Eye (tissue), 1 donor: Measurements from ENCODE around the gene CCDC88B.
A peak's percentile ranks its signal among the peaks of the same experiment; 100 is the strongest.

Experiments used
- DNase-seq: peaks from one replicate; pipeline ENCODE4 v3.0.0-alpha.2; 2015

Gene CCDC88B, protein sequence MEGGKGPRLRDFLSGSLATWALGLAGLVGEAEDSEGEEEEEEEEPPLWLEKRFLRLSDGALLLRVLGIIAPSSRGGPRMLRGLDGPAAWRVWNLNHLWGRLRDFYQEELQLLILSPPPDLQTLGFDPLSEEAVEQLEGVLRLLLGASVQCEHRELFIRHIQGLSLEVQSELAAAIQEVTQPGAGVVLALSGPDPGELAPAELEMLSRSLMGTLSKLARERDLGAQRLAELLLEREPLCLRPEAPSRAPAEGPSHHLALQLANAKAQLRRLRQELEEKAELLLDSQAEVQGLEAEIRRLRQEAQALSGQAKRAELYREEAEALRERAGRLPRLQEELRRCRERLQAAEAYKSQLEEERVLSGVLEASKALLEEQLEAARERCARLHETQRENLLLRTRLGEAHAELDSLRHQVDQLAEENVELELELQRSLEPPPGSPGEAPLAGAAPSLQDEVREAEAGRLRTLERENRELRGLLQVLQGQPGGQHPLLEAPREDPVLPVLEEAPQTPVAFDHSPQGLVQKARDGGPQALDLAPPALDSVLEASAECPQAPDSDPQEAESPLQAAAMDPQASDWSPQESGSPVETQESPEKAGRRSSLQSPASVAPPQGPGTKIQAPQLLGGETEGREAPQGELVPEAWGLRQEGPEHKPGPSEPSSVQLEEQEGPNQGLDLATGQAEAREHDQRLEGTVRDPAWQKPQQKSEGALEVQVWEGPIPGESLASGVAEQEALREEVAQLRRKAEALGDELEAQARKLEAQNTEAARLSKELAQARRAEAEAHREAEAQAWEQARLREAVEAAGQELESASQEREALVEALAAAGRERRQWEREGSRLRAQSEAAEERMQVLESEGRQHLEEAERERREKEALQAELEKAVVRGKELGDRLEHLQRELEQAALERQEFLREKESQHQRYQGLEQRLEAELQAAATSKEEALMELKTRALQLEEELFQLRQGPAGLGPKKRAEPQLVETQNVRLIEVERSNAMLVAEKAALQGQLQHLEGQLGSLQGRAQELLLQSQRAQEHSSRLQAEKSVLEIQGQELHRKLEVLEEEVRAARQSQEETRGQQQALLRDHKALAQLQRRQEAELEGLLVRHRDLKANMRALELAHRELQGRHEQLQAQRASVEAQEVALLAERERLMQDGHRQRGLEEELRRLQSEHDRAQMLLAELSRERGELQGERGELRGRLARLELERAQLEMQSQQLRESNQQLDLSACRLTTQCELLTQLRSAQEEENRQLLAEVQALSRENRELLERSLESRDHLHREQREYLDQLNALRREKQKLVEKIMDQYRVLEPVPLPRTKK (N-terminal part only)

DNA sequence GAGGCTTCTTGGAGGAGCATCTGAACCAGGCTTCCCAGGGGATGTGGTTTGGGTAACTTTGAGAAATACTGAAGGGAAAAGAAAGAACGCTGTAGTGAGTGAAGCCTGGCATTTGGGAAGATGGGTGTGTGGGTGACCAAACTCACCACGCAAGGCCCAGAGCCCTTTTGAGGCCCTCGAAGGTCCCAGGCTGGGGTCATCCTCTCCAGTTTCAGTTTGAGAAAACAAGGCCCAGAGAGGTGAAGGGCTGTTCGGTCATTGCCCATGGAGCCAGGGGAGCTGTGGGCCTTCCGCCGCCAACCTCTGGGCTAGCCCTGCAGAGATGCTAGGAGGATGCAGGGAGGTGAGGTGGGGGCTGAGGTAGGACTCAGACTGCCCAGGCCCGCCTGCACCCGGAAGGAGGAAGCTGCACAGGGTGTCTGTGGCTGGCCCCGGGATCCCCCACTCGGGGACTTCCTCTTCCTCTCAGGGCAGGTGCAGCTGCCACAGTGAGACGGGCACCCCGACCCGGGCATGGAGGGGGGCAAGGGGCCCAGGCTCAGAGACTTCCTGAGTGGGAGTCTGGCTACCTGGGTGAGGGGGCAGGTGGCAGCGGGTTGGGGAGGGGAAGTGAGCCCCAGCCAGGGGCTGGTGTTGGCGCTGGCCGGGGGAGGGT is at the start of gene CCDC88B:
Gene CCDC88B (plus strand): TSS at position 451 of the 655 bp plus-strand sequence. CDS start 63 bp downstream, at position 514.
- DNase-seq: no peak

DNA sequence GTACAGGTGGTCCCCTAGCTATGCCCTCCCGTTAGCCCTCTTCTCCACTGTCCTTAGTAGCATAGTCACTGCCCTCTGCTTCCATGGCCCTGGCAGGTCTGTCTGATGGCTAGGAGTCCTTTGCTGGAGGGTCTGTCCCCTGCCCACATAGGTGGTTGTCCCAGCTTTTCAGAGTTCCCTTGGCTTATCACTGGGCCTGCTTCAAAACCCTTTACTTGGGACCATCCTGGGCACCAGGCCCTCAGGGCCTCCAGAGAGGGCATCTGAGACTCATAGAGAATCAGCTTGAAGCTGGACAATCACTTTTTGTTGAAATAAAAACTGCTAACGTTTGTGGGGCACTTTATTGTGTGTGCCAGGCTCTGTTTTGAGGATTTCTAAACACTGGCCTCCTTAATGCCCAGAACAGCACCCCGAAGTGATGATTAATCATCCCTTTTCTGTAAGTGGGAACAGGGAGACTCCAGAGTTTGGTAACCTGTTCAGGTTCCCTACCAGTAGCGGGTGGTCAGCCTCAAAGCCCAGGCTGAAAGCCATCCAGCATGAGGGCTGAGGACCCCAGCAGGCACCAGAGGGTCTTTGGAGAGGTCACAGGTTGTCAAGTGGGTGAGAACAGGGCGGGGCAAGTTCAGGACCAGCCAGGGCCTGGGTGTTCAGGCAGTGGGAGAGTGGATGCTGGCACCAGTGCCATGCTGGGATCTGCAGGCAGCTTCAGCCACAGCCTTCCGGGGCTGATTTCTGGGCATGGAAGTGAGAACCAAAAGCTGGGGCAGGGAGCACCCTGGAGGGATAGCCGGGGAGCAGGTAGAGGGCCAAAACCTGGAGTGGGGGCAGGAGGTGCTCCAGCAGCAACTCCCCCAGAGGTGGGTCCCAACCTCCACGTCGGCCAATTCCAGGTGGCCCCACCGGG is 49.4 kb upstream of the CCDC88B start:
- no peak for DNase-seq

DNA sequence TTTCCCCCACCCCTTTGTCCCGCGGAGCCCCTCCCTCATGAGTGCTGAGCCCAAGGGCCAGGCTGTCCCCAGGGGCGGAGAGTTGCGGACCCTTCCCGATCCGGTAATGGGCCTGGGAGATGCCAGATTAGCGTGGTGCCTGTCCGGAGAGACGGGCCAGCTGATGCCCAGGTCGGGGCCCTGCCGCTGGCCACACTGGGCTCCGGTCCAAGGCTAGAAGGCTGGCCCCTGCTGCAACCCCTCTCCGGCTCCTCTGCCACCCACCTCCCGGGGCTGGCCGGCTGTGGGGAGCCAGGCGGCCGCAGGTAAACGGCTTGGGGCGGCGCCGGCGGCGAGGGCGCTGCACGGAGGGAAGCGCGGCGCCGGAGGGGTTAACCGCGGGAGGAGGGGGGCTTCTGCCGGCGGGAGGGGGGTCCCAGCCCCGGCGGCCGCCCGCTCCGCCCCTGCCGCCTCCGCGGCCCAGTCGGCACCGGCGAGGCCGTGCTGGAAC is 48.7 kb upstream of the CCDC88B start, which contains the start of gene KCNK4:
Gene KCNK4 (plus strand): TSS at position 41 of the 490 bp plus-strand sequence. CDS start 1,717 bp downstream, outside the sequence.
- no peak for DNase-seq

DNA sequence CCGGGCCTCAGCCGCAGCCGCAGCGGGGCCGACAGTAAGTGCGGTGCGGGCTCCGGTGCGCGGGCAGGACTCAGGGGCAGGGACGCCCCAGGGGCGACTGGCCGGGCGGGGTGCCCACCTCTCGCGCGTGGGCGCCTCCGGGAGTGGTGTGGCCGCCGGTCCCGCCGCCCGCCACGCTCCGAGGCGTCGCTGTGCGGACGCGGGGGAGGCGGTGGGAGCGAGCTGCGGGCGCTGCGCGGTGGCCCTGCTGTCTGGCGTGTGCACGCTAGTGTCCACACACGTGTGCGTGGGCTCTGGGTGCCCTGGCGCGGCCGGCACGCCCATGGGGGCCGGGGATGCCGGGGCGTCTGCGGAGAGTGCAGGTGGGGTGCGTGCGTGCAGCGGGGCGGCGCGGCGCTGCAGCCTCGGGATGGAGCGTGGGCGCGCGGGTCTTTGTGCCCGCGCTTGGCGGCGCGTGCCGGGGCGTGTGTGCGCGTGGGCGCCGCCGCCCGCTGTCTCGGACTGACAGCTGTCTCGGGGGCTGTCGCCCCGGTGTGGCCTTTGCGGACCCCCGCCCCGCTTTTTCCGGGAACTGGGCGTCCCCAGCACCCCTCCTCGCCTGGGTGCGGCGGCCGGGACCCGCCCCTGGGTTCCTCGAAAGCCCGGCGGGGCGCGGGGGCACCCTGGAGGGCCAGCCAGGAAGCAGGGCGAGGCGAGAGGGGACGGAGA is 48.1 kb upstream of the CCDC88B start:
- DNase-seq: peak; percentile 51

DNA sequence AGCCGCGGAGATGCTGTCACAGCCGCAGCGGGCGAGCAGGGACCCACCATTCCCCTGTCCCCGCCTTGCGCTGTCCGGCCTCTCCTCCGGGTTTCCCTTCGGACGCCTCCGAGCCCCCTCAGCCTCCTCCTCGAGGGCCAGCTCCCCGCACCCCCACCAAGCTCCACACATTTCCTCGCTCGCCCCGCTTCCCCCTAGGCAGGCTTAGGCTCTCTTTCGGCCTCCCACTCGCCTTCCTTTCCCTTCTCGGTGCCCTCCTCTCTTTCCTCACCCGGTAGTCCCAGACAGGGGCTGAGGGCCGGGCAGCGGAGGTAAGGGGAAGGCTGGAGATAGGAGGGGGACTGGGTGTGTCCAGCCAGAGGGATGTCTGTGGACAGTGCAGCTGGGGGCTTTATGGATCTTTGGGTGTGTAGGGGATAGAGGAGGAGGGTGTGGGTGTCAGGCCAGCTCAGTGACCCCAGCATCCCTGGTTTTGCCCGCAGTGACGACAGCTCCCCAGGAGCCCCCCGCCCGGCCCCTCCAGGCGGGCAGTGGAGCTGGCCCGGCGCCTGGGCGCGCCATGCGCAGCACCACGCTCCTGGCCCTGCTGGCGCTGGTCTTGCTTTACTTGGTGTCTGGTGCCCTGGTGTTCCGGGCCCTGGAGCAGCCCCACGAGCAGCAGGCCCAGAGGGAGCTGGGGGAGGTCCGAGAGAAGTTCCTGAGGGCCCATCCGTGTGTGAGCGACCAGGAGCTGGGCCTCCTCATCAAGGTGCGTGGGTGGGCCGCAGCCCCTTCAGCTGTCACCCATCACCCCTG is 47.3 kb upstream of the CCDC88B start:
- peak; percentile 51 for DNase-seq

DNA sequence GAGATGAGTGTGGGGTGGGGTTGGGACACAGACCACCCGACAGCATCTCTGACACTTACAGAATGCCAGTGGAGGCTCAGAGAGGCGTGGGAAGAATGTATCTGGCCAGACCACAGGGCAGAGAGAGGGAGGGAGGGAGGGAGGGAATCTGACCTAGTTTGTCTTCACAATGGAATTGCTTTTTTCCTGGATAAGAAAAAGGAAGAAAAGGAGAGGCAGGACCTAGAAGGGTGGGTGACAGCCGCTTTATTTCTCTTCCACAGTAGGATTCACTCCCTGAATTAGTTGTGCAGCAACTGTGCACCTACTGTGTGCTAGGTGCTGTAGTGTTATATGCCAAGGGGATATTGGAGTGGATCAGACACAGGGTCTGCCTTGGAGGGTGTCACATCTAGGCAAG is 45.2 kb upstream of the CCDC88B start:
- peak; percentile 81 for DNase-seq

DNA sequence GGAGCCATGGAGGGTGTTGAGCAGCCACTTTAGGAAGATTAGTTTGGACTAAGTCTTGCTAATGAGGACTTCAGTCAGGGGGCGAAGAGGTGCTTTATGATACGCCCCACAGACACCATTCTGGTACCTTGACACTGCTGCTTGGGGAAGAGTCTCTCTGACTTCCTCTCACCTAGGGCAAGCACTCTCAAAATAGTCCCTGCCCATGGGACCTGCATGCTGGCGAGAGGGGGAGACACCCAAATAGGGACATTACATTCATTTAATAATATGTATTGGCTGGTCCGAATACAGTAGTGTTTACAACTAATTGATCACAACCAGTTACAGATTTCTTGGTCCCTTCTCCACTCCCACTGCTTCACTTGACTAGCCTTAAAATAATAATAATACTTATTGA is 44.2 kb upstream of the CCDC88B start:
- no peak for DNase-seq

DNA sequence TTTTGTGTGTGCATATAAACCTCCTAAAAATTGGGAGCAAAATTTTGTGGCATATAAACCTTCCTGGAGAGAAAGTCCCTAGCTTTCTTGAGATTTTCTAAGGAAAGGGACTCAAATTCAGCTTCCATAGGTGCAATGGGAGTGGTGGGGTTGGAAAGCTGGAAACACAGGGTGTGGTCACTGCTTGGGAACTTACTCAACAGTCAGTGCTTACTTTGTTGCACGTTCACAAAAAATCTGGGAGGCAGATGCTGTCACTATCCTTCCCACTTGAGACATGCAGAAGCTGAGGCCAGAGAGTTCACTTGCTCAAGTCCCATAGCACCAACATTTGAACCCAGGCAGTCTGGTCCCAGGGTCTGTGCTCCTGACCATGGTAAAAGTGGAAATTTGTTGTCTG is 43.8 kb upstream of the CCDC88B start:
- DNase-seq: no peak

DNA sequence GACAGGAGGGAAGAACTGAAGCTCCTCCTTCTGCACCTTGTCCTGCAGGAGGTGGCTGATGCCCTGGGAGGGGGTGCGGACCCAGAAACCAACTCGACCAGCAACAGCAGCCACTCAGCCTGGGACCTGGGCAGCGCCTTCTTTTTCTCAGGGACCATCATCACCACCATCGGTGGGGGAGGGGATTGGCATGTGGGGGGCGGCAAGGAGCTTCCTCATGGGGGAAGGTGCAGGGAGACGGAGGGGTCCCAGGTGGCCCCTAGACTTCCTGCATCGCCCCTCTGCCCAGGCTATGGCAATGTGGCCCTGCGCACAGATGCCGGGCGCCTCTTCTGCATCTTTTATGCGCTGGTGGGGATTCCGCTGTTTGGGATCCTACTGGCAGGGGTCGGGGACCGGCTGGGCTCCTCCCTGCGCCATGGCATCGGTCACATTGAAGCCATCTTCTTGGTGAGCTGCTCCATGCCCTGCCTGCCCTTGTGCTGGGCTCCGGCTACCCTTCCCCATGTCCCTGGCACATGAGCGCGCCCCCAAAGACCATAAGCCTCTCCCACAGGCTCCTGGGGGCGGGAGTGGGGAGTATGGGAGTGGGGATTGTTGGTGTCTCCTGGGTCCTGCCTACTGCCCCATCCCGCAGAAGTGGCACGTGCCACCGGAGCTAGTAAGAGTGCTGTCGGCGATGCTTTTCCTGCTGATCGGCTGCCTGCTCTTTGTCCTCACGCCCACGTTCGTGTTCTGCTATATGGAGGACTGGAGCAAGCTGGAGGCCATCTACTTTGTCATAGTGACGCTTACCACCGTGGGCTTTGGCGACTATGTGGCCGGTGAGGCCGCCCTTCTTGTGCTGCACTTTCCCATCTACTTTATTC is 42.9 kb upstream of the CCDC88B start:
- DNase-seq: peak; percentile 30

DNA sequence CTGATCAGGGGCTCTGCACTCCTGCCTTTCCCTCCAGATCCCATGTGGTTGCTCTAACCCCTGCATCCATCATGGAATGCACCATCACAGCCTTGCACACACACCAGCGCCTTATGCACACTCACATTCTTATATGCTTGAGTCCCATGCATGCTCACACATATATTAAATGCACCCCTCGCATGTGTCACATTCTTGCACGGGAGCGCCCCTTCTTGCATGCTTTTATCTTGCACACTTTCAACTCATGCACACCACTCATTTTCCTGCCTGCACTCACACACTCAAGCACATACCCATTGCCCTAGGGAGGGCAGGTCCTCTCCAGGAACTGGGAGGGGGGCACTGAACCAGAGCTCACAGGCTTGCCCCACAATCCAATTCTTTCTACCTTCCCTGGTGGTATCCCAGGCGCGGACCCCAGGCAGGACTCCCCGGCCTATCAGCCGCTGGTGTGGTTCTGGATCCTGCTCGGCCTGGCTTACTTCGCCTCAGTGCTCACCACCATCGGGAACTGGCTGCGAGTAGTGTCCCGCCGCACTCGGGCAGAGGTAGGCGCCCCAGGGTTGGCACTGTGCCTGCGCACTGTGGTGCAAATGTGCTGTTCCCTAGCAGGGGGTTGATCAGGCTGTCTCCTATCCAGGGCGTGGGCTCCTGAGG is 42.2 kb upstream of the CCDC88B start:
- DNase-seq: peak; percentile 42

DNA sequence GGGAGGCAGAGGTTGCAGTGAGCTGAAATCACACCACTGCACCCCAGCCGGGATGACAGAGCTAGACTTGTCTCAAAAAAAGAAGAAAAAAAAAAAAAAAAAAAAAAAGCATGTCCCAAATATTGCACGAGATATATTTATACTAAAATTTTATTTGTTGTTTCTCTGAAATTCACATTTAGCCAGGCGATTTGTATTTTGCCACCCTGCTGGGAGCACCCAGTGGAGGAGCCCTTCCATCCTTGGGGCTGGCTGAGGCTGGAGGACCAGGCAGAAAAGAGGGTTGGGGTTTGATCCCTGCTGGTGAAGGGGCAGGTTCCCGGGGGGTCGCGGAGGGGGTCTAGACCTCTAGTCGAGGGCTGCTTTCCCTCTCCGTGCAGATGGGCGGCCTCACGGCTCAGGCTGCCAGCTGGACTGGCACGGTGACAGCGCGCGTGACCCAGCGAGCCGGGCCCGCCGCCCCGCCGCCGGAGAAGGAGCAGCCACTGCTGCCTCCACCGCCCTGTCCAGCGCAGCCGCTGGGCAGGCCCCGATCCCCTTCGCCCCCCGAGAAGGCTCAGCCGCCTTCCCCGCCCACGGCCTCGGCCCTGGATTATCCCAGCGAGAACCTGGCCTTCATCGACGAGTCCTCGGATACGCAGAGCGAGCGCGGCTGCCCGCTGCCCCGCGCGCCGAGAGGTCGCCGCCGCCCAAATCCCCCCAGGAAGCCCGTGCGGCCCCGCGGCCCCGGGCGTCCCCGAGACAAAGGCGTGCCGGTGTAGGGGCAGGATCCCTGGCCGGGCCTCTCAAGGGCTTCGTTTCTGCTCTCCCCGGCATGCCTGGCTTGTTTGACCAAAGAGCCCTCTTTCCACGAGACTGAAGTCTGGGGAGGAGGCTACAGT is 40.8 kb upstream of the CCDC88B start:
- DNase-seq: peak; percentile 77

DNA sequence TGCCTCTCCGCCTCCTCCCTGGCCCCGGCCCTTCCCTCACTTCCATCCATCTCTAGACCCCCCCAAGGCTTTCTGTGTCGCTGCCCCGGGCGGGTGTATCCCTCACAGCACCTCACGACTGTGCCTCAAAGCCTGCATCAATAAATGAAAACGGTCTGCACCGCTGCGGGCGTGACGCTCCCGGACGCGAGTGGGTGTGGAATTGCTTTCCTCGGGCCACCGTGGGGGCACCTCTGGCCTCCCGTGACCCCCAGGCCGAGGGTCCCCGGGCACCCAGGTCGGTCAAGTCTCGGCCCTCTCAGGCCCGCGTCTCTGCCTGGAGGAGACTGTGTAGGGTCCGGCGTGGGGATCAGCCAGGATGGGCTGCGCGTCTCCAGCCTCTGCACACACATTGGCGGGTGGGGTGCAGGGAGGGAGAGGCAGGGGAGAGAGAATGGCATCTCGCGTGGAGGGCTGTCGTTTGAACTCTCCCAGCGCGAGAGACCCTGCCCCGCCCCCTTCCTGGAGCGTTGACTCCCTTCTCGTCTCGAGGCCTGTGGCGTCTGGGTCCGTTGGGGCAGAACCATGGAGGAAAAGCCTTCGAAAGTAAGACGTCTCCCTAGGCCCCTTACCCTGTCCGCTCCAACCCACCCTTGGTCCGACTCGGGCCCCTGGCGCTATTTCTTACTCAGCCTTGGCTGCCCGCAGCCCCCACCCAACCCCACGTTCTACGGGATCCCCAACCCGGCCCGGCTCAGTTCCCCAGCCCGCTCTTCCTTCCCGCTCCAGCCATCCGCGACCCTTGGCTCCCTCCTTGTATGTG is 40.0 kb upstream of the CCDC88B start, which contains the start of gene CATSPERZ:
Gene CATSPERZ (plus strand): TSS at position 512 of the 802 bp plus-strand sequence. CDS start 53 bp downstream, at position 565.
- peak; percentile 55 for DNase-seq

DNA sequence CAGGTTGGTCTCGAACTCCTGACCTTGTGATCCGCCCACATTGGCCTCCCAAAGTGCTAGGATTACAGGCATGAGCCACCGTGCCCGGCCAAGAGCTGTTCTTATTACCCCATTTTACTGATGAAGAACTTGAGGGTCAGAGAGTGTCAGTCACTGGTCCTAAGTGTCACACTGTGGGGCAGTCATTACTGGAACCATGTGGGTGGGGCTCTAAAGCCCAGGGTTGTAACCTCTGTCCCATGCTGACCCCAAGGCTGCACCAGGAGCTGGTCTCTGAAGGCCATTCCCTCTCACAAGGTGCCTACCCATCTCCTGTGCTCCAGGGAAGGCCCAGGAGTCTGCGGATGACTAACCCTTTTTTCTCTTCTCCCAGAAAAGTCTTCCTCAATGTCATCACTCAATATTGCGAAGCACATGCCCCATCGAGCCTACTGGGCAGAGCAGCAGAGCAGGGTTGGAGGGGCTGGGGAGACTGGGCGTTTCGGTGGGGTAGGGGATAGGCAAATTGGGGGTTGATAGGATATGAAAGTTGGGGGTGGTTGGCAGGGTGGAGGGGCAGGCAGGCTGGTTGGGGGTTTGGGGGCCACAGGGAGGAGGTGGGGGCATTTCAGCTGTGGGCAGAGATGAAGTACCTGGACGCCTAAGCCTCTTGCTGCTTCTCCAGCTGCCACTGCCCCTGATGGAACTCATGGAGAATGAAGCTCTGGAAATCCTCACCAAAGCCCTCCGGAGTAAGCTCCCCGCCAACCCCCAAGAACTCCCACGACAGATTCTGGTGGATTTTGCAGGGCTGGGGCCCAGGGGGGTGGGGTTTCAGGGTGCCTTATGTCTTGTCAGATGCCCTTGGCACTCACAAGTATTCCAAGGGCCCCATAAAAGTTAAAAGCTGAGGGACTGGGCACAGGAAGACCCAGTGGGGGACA is 36.6 kb upstream of the CCDC88B start:
- no peak for DNase-seq

DNA sequence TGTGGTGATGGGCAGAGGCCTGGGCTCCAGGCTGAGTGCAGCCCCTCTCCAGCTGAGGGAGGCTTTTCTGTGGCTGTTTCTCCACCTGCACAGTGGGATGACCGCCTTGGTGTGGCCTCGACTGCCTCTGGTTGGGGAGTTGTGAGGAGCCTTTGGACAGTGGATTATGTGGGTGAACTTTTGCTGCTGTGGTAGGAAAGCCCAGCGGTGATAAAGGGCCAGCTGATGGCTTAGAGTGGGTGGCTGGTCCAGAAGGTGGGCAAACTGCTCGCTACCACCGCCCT is 36.0 kb upstream of the CCDC88B start:
- DNase-seq: no peak
